ENCODE measurements around the gene GMPPA.

The GMPPA gene

GRCh38 chr2:219522111-219523030 is 23.7 kb downstream of the GMPPA start:
- peak; percentile 50 for DNase-seq

GRCh38 chr2:219523031-219523671 is 24.5 kb downstream of the GMPPA start:
- DNase-seq, result peak; percentile 42

GRCh38 chr2:219524817-219525216 is 26.1 kb downstream of the GMPPA start:
- no peak for DNase-seq

GRCh38 chr2:219525533-219526232 is 27.0 kb downstream of the GMPPA start:
- DNase-seq, result peak; percentile 90

GRCh38 chr2:219526320-219527075 is 27.8 kb downstream of the GMPPA start:
- DNase-seq, result no peak

- no peak for DNase-seq
These were observed 28.3 kb downstream of the GMPPA start for GRCh38 chr2:219527076-219527394.

- DNase-seq, result no peak
These were observed 28.8 kb downstream of the GMPPA start for GRCh38 chr2:219527472-219527871.

- DNase-seq, result peak; percentile 93
These were observed 31.6 kb downstream of the GMPPA start for GRCh38 chr2:219530048-219530963.

- DNase-seq, result no peak
These were observed 33.1 kb downstream of the GMPPA start for GRCh38 chr2:219531639-219532377.

- no peak for DNase-seq
These were observed 33.6 kb downstream of the GMPPA start for GRCh38 chr2:219532378-219532649.

- DNase-seq, result no peak
These were observed 35.4 kb downstream of the GMPPA start for GRCh38 chr2:219533930-219534661.

- DNase-seq, result no peak
These were observed 37.7 kb downstream of the GMPPA start for GRCh38 chr2:219536425-219536824.

GRCh38 chr2:219536967-219537366 is 38.3 kb downstream of the GMPPA start:
- DNase-seq, result no peak

- DNase-seq, result no peak
These were observed 39.2 kb downstream of the GMPPA start for GRCh38 chr2:219537657-219538488.

- no peak for DNase-seq
These were observed 39.8 kb downstream of the GMPPA start for GRCh38 chr2:219538504-219538951.

- DNase-seq, result no peak
These were observed 40.5 kb downstream of the GMPPA start for GRCh38 chr2:219538956-219539788.

GRCh38 chr2:219539926-219540678 is 41.4 kb downstream of the GMPPA start:
- no peak for DNase-seq
